ENCODE measurements around the gene ITGB5. TPM values are rescaled to one million over a fixed set of nuclear protein-coding genes. Genes with fewer than 3 reads are reported as not detected.

Gene ITGB5
- total RNA-seq, 1 donor = 308 TPM

- TF ChIP-seq CTCF (IDR thresholded peaks at IDR 0.05; ENCODE audit: insufficient read depth, low read length) = peak; percentile 1
- DNase-seq (ENCODE audit: low read depth) = peak; percentile 34
- H3K4me3 ChIP-seq (ENCODE audit: low read depth, low read length) = peak overlapping the region; percentile 77
Measured at GRCh38 chr3:124886168-124887056, 753 bp downstream of the ITGB5 start.

- peak; percentile 42 for DNase-seq (ENCODE audit: low read depth)
- TF ChIP-seq CTCF (IDR thresholded peaks at IDR 0.05; ENCODE audit: insufficient read depth, low read length) = no peak
- peak overlapping the region; percentile 77 for H3K4me3 ChIP-seq (ENCODE audit: low read depth, low read length)
Measured at GRCh38 chr3:124885466-124886167, 1.5 kb downstream of the ITGB5 start.

GRCh38 chr3:124884474-124885101, 2.6 kb downstream of the ITGB5 start:
- no peak overlapping the region for H3K4me3 ChIP-seq (ENCODE audit: low read depth, low read length)
- DNase-seq (ENCODE audit: low read depth) = no peak
- TF ChIP-seq CTCF (IDR thresholded peaks at IDR 0.05; ENCODE audit: insufficient read depth, low read length) = no peak

- peak; percentile 53 for DNase-seq (ENCODE audit: low read depth)
- H3K4me3 ChIP-seq (ENCODE audit: low read depth, low read length) = no peak overlapping the region
- TF ChIP-seq CTCF (IDR thresholded peaks at IDR 0.05; ENCODE audit: insufficient read depth, low read length) = no peak
Measured at GRCh38 chr3:124883766-124884473, 3.2 kb downstream of the ITGB5 start.

- no peak for TF ChIP-seq CTCF (IDR thresholded peaks at IDR 0.05; ENCODE audit: insufficient read depth, low read length)
- DNase-seq (ENCODE audit: low read depth) = no peak
- no peak overlapping the region for H3K4me3 ChIP-seq (ENCODE audit: low read depth, low read length)
Measured at GRCh38 chr3:124882816-124883747, 4.1 kb downstream of the ITGB5 start.
